Mesodermal cell (in vitro differentiated cells): ENCODE measurements around the gene NHSL2. TPM values are rescaled to one million over a fixed set of nuclear protein-coding genes. Genes with fewer than 3 reads are reported as not detected.
"Not testable (repeated sequence)": the region's sequence is repeated elsewhere in the genome, so short reads cannot be mapped to it uniquely, and the experiment has no call there.

Experiments used
- H3K27ac ChIP-seq: 2 replicates; pipeline ENCODE4 v1.7.0; 2013; ENCODE audit warnings: mild to moderate bottlenecking, low read depth, low read length, moderate library complexity; ENCODE audit not compliant: severe bottlenecking
- H3K36me3 ChIP-seq: 2 replicates; pipeline ENCODE4 v1.7.1; 2013; ENCODE audit warnings: mild to moderate bottlenecking, low read length, moderate library complexity; ENCODE audit not compliant: control insufficient read depth, insufficient read depth
- H3K4me1 ChIP-seq: one replicate; pipeline ENCODE4 v1.7.1; 2013; ENCODE audit warnings: mild to moderate bottlenecking, low read length; ENCODE audit not compliant: insufficient read depth, control insufficient read depth, poor library complexity, severe bottlenecking
- H3K4me3 ChIP-seq: 2 replicates; pipeline ENCODE4 v1.7.0; 2013; ENCODE audit warnings: low read length, control low read depth, mild to moderate bottlenecking; ENCODE audit not compliant: insufficient read depth, poor library complexity, severe bottlenecking; ENCODE audit errors: extremely low read depth
- H3K9me3 ChIP-seq: 2 replicates; pipeline ENCODE4 v1.7.1; 2013; ENCODE audit warnings: mild to moderate bottlenecking, low read length, moderate library complexity; ENCODE audit not compliant: control insufficient read depth
- WGBS, 2 experiments: methylation state at CpG; one replicate each; pipeline ENCODE4 v1.1.5; 2013; ENCODE audit warnings: missing lambda C conversion rate in 2 of 2; ENCODE audit not compliant: insufficient coverage in 2 of 2; 5-methylcytosine and 5-hydroxymethylcytosine counted together
- polyA plus RNA-seq, 2 experiments: library from polyadenylated mRNA; stranded (reverse); fragments of 50-300 nt; gene quantifications; one replicate each; pipeline ENCODE4 v1.2.3, GENCODE V29; 2013

The NHSL2 gene
- 13.7 TPM for polyA plus RNA-seq (2013, experiment 1 of 2)
- 10.5 TPM for polyA plus RNA-seq (2013, experiment 2 of 2)

GRCh38 chrX:71910643-71910985 lies at the start of gene NHSL2:
TSS of gene NHSL2 (plus strand) at chrX:71910845.
- WGBS, 2 experiments, result 0% methylated on average over 6 to 7 of the region's 26 CpGs
- H3K36me3 ChIP-seq, result peaks cover 9% of the 10 kb centered on the region
- peak within 1 kb of the TSS; percentile 67 for H3K27ac ChIP-seq
- peaks cover 18% of the 10 kb centered on the region for H3K4me1 ChIP-seq
- H3K9me3 ChIP-seq, result no peaks in the 10 kb centered on the region
- H3K4me3 ChIP-seq, result peak within 1 kb of the TSS; percentile 54

DNA sequence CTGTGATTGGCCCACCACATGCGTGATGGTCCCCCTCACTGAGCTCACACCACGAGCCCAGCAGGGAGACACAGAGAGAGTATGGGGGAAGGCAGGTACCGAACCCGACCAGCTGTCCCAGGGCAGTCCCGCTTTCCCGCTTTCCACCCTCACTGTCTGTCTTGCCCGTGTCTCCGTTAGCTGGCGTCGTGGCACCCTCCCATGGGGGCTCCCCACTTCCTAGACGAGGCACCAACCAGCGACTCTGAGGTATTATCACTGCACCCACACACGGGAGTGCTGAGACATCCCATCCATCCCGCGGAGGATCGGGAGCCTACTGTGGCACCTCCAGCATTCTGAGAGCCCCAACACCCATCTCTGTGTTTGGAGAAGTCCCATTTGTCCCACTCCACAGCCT lies 43.0 kb upstream of the NHSL2 start:
- Histone ChIP-seq H3K9me3 (no peaks in the 10 kb centered on the region), H3K4me1 (peaks cover 5% of the 10 kb centered on the region), H3K36me3 (no peaks in the 10 kb centered on the region), H3K4me3 (no peak overlapping the region), H3K27ac (no peak overlapping the region)
- 96 to 100% methylated on average over 1 to 13 of the region's 16 CpGs for WGBS, 2 experiments

DNA sequence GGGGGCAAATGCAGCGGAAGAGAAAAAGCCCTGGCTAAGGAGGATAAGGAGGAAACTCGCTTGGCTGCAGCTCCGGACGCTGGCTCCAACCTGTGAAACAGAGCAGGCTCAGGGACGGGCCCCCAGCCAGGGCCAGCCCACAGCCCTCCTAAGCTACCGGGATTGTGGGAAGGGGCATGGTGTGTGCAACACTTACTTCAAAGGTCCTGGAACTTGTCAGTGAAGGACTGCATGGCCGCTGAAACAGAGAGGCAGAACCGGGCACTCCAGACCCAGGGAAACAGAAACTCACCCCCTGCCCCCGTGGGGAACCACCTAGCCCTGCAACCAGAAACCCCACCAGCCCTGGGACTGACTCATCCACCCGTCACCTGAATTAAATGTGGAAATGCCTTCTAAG lies 41.1 kb upstream of the NHSL2 start:
- H3K27ac ChIP-seq, H3K4me3 ChIP-seq, H3K4me1 ChIP-seq, H3K9me3 ChIP-seq, H3K36me3 ChIP-seq: not testable (repeated sequence)
- no CpG with 5 or more reads among the region's 10 CpGs for WGBS, 2 experiments

DNA sequence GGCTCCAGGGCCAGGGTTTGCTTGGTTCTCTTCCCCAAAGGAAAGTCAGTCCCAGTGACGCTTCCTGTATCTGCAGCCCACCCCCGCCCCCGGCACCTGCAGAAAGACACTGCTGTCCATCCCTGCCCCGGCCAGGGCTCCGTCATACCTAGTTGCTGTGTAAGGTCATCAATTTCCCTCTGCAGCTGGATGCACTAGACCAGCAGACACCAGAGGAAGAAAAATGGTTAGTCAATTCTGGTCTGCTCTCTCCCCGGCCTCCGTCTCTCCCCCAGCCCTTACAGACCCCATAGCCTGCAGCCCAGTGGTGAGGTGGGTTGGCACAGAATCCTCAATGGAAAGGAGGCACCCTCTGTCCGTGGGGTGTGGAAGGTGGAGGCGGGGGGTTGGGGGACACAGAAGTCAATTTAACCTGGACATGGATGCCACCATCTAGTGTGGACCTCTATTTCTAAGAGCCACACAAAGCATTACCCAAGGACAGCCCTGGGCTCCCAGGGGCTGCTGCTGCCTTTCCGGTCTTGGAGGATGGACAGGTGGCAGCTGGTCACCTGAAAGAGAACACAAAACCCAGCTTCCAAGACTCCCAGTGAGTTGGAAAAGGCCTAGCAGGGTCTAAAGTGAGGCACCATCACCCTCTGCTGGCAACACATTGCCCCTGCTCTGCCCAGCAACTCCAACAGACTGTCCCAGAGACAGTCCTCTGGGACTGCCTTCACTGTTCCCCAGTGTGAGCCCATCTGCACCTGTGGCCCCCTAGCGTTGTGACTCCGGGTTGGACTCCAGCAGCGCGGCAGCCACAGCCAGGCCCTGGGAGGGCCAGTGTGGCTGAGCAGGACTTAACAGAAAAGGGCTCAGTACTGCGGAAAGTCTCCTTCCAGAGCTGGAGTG lies 40.2 kb upstream of the NHSL2 start:
- Histone ChIP-seq H3K4me1 (peaks cover 5% of the 10 kb centered on the region), H3K27ac (no peak overlapping the region), H3K4me3 (no peak overlapping the region), H3K9me3 (no peaks in the 10 kb centered on the region), H3K36me3 (no peaks in the 10 kb centered on the region)
- 90% methylated on average over 4 of the region's 15 CpGs; no CpG with 5 or more reads in 1 of the 2 experiments for WGBS, 2 experiments

DNA sequence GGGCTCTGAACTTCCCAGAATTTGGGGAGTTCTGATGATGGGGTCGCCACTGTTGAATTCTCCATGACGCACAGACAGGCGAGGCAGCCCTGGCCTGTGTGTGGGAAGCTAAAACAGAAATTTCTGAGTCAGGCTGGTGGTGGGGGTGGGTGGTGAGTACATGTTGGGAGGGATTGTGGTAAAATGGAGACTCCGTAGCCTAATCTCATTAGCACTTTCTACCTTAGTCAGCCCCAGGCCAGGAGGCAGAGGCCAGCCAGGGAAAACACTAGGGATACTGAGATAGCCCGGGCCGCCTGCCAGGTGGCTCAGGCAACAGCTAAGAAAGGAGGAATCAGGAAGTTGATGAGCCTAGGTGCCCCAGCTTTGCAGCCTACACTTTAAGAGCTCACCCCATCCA lies 39.3 kb upstream of the NHSL2 start:
- Histone ChIP-seq H3K36me3 (no peaks in the 10 kb centered on the region), H3K4me3 (no peak overlapping the region), H3K9me3 (no peaks in the 10 kb centered on the region), H3K27ac (no peak overlapping the region), H3K4me1 (peaks cover 5% of the 10 kb centered on the region)
- 85% methylated on average over 3 of the region's 6 CpGs; no CpG with 5 or more reads in 1 of the 2 experiments for WGBS, 2 experiments

DNA sequence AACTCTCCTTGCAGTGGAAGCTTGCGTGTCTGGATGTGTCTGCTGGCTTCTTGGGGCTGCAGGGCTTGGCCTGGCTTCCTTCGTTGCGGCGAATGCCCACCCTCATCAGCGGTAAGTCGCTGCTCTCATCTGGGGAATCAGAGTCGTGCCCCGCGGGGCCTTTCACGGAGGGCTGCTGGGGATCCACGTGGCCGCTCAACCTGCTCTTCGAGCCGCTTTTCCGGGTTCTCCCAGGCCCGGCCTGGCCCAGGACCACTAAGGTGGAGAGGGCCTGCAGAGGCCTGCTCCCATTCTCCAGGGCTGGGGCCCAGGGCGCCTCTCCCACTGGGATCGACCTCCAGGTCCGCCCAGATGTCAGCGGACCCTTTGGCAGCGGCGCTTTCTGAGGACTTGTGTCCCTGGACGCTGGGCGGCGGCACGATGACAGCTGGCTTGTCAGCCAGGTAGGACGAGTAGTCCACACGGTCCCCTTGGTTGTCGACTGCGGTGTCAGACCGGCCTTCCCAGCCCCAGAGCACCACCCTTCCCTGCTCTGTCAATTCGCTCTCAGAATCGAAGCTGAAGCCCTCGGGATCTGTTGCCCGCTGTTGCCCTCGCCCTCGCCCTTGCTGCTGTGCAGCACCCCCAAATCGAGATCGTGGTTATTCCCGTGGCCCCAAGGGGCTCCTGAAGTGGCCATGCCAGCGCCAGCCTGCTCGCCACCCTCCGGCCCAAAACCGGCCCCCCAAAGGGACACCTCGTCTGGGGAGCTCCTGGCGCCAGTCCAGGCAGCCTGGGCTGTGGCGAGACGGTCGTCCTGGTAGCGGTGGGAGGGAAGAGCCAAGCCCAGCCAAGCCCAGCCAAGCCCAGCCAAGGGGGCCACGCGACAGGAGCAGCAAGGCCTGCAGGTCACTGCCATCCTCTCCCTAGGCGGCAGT lies 37.8 kb upstream of the NHSL2 start:
- no peaks in the 10 kb centered on the region for H3K36me3 ChIP-seq
- 96 to 97% methylated on average over 21 to 26 of the region's 53 CpGs for WGBS, 2 experiments
- H3K4me3 ChIP-seq, result no peak overlapping the region
- no peak overlapping the region for H3K27ac ChIP-seq
- peaks cover 5% of the 10 kb centered on the region for H3K4me1 ChIP-seq
- no peaks in the 10 kb centered on the region for H3K9me3 ChIP-seq

GRCh38 chrX:71873459-71873833 lies 37.2 kb upstream of the NHSL2 start:
- Histone ChIP-seq H3K36me3 (no peaks in the 10 kb centered on the region), H3K4me1 (peaks cover 5% of the 10 kb centered on the region), H3K9me3 (no peaks in the 10 kb centered on the region), H3K4me3 (no peak overlapping the region), H3K27ac (no peak overlapping the region)
- WGBS, 2 experiments, result 95 to 98% methylated on average over 7 to 10 of the region's 12 CpGs

DNA sequence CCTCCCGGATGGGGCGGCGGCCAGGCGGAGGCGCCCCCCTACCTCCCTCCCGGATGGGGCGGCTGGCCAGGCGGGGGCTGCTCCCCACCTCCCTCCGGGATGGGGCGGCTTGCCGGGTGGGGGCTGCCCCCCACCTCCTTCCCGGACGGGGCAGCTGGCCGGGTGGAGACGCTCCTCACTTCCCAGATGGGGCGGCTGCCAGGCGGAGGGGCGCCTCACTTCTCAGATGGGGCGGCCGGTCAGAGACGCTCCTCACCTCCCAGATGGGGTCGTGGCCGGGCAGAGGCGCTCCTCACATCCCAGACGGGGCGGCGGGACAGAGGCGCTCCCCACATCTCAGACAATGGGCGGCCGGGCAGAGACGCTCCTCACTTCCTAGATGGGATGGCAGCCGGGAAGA lies 33.8 kb upstream of the NHSL2 start:
- WGBS, 2 experiments, result 89% methylated on average over 5 of the region's 32 CpGs; no CpG with 5 or more reads in 1 of the 2 experiments
- not testable (repeated sequence) for H3K9me3 ChIP-seq, H3K4me1 ChIP-seq, H3K4me3 ChIP-seq, H3K27ac ChIP-seq, H3K36me3 ChIP-seq

DNA sequence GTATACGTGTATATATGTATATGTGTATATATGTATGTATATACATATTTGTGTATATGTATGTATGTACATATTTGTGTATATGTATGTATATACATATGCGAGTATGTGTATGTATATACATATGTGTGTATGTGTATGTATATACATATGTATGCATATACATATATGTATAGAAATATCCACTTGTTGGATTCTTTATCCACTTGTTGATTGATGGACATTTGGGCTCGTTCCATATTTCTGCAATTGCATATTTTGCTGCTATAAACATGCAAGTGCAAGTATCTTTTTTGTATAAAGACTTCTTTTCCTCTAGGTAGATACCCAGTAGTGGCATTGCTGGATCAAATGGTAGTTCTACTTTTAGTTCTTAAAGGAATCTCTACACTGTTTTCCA lies 25.5 kb upstream of the NHSL2 start:
- Histone ChIP-seq H3K4me1 (no peaks in the 10 kb centered on the region), H3K9me3 (no peaks in the 10 kb centered on the region), H3K27ac (no peak overlapping the region), H3K4me3 (no peak overlapping the region), H3K36me3 (no peaks in the 10 kb centered on the region)
- WGBS, 2 experiments, result no CpG with 5 or more reads among the region's 3 CpGs

DNA sequence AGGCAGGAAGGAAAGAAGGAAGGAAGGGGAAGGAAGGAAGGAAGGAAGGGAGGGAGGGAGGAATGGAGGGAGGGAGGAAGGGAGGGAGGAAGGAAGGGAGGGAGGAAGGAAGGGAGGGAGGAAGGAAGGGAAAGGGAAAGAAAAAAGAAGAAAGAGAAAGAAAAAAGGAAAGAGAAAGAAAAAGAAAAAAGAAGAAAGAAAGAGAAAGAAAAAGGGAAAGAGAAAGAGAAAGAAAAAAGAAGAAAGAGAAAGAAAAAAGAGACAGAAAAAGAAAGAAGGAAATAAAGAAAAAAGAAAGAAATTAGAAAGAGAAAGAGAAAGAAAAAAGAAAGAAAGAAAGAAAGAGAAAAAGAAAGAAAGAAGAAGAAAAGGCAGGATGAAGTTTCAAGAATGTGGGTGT lies 15.0 kb upstream of the NHSL2 start:
- Histone ChIP-seq H3K4me3 (no peak overlapping the region), H3K27ac (no peak overlapping the region)

More for the DNA sequence above, 15.0 kb upstream of the NHSL2 start:
- H3K4me1 ChIP-seq, result no peaks in the 10 kb centered on the region
- no peaks in the 10 kb centered on the region for H3K36me3 ChIP-seq
- H3K9me3 ChIP-seq, result no peaks in the 10 kb centered on the region
